Cerebellar nuclear complex (tissue), 1 donor: Measurements from ENCODE around the gene COBLL1.
"Not testable (repeated sequence)": the region's sequence is repeated elsewhere in the genome, so short reads cannot be mapped to it uniquely, and the experiment has no call there.

Experiments
- DNase-seq, 2 experiments: peaks; one replicate each; lab custom pipeline; 2025; lab: John Stamatoyannopoulos, UW

The COBLL1 gene

DNA sequence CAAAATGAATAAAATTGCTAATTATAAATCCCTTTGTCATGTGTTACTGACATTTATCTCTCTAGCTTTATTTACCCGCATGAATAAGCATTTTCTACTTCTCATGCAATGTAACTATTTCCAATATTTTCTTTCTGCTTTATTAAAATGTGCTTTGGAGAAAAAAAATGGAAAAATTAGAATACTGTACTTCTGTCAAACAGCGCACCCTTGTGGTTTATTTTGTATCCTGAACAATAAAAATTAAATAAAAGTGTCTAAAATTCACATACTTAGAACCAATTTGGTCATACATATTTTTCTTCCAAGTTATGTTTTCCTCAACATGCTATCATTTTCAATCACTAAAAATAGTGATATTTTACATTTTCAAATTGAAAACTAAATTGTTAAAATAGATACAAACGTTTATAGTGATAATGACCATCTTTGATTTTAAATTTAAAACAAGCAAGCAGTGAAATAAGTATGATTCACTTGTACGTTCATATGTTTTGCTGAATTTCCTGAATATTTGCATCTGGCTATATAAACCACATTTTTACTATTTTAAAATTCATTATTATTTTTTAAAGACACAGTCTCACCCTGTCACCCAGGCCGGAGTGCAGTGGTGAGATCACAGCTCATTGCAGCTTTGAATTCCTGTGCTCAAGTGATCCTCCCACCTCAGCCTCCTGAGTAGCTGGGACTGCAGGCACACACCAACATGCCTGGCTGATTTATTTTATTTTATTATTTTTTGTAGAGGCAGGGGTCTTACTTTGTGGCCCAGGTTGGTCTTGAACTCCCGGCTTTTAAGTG is 124.4 kb downstream of the COBLL1 start:
- no peak for DNase-seq

DNA sequence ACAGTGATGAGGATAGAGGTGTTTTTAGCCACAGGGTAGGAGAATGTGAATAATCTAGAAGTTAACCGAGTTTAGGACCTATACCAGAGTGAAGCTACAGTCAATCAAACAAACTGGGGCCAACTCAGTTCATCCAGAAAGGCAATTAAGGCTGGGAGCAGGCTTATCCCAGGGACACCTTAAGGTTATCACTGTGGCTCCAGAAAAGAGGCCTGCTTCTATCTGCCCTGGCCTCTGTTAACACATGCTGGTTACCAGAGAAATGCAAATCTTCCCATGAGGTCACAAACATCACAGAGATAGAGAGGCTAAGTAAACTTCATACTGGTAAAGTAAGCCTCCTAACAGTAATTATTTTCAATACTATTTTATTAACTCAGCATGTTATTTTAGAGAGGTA is 127.2 kb downstream of the COBLL1 start:
- no peak for DNase-seq

DNA sequence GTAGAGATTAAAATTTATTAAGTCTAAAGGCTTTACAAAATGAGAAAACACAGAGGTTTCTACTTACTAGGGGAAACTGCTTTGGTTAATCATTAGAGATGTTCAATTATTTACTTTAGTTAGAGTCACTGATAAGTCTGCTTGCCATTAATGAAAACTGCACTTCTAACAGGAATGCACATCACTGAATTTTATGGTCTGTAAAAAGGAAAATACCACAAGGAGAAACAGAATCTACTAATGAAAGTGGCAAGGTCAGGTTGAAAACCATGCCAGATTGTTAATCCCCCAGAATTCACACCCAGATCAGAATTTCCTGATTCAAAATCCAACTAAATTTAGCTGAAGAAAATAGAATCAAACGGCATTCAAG is 129.9 kb downstream of the COBLL1 start:
- no peak for DNase-seq

DNA sequence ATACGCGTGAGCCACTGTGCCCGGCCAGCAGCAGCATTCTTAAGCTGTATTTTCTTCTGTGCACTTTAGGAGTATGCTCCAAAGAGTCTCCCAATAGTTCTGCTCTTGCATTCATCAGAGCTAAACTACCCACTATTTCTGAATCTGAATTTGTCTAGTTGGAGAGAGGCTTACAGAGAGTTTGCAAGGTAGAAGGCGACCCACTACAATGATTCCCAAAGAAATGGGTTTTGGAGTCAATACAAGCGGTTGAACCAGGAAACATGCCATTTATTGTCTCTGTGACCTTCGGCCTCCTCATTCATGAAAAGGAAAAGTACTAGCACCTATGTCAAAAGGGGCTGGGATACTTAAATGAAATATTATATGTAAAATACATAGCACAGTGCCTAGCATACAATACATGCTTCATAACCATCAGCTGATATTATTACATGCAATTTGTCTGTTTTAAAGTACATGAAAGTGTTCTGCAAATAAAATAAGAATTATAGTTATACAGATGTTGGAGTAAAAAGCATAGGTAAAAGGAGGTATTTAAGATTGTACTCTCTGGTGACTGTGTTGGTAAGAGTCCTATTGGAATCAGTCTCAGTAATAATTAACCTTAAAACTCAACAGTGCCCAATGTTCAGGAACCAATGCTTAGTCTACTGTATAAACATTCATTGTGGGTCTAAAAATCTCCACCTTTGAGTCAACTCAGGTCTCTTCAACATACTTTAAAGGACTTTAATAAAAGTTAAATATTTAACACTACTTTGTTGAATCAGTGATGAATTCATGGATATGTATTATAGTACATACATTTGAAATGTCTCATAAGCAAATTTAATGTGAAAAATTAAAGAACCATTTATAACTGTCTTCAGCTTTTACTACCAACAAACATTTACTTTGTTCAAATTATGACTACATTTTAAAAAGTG is 130.5 kb downstream of the COBLL1 start:
- DNase-seq = no peak

DNA sequence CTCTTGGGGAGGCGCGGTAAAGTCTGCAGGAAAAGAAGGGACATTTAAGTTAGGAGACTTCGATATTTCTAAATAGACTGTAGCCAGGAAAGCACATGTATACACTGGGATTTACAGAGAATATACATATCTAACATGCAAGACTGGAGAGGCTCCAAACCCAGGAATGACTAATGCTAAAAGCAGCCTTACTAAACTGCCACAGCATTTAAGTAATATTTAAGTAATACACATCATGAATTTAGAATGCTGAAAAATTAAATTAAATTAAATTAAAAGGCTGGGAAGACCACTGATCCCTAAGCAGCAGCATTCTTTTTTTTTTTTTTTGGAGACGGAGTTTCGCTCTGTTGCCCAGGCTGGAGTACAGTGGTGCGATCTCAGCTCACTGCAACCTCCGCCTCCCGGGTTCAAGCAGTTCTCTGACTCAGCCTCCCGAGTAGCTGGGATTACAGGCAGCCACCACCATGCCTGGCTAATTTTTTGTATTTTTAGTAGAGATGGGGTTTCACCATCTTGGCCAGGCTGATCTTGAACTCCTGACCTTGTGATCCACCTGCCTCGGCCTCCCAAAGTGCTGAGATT is 131.3 kb downstream of the COBLL1 start:
- DNase-seq = not testable (repeated sequence)

DNA sequence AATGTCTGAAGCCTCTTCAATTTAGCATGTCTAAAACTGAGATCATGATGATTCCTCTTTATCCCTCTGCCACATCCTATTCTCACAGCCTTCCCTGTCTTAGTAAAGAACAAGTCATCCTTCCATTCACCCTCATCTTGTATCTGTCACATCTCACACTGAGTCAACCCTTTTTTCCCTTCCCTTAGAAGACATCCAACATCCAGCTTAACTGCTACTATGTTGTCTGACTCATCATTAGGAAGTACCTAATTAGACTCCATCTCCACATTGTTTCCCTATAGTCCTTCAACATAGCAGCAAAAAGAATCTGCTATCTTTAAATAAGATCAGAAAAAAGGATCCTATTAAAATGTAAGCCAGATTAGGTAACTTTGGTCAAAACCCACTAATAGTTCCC is 135.1 kb downstream of the COBLL1 start:
- no peak for DNase-seq

DNA sequence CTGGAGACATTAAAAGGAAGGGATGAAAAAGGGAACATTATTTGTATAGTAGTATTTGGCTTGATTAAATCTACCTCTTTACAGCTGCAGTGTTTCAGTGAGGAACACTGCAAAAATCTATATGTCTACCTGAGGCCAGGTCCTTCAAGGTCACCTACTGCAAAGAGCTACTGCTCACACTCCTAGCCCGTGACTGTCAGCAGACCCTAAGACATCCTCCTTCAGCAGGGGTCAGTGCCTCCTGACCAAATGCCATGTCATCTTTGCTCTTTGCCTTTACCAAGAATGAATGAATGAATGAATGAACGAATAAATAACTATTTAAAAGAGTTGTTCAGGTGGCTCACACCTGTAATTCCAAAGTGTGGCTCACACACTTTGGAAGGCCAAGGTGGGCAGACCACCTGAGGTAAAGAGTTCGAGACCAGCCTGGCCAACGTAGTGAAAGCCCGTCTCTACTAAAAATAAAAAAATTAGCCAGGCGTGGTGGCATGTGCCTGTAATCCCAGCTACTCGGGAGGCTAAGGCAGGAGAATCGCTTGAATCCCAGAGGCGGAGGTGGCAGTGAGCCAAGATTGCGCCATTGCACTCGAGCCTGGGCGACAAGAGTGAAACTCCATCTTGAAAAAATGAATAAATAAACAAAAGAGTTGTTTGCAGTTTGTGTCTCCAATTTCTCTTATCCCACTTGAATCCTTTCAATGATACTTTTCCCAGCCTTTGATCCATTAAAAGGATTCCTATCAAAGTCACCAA is 136.0 kb downstream of the COBLL1 start:
- no peak for DNase-seq

DNA sequence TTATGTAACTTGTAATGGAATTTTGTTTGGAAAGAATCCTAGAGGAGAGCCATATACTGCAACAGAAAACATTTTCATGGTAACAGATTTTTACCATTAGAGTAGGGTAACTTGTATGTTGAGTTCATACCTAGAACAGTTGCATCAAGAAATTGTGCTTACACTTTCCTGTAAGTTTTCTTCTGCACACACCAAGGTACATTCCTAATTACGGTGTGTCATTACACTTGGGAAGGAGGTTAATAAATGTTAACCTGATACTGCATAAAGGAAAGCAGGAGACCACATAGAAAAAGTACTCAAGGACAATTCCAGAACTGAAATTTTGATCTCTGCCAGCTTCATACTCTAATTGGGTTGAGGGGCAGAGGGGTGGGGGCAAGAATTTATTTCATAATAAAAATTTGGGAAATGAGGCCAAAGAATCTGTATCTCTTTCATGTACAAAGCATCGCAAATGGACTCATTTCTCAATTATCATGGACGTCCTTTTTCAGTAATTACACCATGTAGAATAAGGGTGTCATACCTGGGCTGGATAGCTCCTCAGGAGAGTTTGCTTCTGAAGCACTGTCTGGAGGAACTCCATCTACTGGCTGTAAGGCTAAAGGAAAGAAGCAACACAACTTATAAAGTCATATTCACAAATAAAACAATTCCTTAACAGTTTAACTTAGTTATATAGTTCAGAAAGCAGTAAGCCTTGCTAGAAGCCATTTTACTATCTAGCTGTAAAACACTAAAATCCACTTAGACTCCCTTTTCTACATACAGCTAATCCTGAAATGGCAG is 137.5 kb downstream of the COBLL1 start:
- DNase-seq = no peak

DNA sequence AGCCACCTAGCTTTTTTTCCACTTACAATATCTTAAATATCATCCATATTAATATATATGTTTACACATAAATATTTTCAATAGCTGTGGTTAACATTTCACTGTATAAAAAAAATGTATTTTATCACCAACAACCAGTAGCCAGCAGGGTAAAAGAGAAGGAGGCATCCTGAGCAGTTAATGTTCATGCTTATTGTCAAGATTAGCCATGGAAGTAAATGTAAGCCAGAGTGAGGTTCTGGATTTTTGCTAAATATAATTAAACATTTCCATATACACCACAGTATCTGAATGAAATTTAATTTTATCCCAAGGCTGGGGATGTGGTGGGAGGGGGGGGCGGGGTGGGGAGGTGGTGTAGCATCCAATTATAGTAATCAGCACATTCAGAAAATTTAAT is 140.1 kb downstream of the COBLL1 start:
- DNase-seq = no peak

DNA sequence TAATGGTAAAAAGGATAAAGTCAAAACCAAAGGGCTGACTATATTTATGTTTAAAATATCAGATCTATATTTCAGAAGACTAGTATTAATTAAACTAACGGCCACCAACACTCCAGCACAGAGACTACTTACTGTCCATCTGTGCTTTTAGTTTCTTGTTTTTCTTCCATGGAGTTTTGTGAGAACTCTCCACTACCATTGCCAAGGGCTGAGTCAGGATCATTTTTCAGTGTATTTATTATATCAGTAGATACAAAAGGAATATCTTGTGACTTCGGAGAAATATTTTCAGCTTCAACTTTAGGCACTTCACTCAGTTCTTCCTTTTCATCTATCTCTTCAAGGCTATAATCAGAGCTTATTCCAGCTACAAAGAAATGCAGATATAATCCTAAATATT is 141.2 kb downstream of the COBLL1 start:
- DNase-seq = no peak

DNA sequence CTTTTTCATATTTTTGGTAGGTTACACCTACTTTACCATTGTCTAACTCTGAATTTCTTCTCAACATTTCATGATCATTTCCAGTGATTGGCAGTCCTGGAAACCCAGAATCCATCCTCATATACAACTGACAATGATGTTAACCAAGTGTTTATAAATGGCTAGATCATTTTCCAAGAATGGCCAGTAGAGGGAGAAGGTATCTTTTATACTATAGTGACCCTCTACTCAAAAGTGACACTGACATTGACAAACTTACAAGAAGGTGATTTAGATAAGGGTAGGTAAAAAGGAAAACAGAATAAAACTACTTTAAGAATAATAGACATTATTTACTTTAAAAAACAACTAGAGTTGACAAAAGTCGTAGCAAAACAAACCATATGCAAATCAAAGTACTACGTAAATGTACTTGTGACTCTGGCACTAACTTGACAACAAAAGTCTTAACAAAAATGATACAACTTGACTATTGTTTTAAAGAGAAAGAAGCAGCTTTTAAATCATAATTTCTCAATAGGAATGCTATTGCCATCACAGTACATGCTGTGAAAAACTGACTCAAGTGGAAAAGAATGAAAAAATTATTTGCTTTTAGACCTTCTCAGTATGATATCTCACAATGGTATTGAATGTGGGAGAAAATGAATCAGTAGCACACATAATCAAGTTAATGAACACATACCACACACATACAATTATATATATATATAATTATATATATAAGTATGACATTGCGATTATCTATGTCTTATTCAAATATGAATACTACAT is 143.7 kb downstream of the COBLL1 start:
- no peak for DNase-seq

DNA sequence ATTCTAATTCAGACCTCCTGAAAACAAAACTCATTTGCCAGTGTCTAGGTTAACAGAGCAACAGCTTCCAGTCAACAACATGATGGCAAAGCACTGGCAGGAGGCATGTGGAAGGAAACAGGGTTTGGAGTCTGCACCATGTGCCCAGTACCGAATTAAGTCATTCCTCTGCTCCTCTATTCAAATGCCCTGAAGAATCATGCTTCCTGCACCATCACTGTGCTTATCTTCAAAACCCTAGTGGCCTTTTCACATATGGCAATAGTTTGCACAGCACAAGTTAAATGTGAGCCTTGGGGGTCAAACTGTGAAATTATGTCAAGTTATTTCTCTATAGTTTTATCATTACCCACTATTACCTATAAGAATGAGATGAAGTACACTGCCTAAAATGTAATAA is 145.0 kb downstream of the COBLL1 start:
- DNase-seq = no peak

DNA sequence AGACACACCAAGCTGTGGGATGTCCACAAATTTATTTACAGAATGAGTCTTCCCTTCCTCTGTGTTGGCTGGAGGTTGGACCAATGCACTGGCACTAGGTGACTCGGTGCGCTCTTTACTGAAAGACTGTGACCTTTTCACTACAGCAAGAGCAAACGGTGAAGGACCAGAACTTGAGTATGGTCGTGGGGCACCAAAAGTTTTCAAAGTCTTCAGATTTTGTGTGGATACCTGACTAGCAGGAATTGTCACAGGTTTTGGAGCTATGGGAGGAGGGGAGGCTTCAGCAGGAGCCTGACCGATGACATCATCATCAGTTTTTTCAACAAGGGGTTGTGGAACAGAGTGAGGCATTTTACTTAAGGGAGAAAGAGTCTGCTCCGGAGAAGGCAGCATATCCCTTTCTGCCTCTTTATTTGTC is 147.3 kb downstream of the COBLL1 start:
- no peak for DNase-seq

DNA sequence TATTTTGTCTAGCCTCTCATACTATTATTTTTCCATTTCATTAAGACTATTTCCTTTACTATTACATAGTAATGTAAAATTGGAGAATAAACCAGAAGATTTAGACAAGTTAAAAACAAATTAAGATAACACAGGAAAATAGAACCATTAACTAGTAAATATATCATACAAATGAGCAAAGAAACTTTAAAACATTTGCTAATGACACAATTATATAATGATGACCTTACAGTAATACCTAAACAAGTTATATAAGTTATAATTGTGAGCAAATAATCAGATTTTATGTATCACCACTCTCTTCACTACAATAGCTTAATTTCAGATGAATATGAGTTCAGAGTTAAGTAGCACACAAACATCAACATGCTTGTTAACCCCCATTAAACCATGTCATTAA is 147.8 kb downstream of the COBLL1 start:
- no peak for DNase-seq

DNA sequence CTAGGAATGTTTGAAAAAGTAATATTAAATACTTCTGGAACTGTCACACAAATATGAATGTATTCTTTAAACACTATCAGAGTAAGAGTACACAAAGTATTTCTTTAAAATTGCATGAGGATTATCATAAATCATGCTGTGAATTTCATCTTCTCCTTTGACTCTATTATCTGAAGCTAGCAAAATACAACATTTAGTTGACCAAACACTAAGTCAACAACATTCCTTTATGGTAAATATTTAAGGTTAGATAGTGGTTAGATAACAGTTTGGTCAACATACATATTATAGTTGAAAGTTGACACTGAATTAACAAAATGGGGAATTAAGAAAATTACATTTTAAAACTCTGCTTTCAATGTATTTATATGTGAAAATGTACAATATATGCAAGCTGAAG is 148.2 kb downstream of the COBLL1 start:
- no peak for DNase-seq

DNA sequence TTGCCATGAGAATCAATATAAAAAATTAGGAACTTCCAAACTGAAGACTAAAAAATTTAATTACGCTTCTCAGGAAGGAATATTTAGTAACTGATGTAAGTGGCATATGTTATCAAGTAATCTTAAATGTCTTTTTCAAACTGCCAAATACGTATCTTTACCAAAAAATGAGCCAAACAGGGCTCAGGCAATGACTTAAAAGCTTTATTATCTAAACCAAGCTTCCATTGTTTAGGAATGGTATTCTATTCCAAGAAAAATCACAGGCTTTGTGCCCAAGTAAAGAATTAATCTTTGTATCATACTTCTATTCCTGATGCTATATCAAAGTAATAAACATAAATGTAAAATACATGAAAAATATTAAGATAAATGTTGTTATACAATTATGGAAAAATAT is 148.7 kb downstream of the COBLL1 start:
- DNase-seq = no peak

DNA sequence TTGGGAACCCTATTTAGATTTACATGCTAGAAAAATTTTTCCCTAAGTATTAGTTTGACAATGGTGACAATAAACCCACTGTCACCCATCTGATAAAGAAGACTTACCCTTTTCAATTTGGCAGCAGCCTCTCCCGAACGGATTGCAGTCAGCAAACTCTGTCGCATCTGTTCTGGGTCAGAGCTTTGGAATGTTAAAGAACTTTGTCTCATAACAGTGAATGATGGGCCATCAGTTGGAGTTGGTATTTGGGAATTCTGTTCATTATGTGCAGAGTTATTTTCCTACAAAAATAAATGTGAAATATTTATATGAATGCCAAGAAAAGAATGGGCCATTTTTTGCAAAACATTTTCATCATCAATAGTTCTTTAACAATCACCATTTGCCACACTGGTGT is 149.5 kb downstream of the COBLL1 start:
- DNase-seq = no peak

DNA sequence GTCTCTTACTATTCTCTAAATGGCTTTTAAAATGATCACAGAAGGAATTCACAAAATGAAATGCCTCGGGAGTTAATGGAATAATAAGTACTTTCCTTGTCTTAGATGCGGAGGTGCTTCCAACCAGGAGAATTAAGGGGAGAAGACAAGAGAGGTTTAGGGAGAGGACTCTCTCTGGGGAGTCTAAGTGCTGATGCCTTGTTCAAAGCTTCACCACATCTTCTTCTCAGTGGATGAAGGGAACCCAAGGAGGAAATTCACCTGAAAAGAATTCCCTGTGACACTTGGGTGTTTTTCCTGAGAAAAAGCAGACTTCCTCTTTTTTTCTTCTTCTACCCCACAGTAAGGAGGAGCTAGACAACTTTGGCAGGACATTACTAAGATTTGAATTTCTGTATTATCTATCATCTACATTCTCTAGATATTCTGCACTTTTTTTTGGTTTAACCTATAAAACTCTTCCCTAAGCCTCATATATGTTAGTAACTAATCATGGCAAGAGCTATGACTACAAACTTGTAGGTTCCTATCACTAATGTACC is 150.2 kb downstream of the COBLL1 start:
- DNase-seq = no peak

DNA sequence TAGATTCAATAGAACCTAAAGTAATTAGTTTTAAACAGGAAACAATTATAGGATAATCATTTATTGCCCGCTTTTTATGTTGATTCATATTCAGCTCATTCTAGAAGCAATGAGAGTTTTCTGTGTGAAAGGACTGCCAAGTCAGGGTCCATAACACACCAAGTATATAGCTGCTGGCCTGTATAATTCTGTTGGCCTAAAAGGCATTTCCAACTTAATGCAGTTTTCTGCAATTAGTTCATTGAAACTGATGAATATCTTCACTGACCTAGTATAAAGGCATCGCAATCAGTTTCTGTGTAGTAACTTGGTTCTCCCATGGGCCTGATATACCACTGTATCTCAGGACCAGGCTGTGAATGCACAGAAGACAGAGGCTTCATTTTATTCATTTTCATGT is 151.3 kb downstream of the COBLL1 start:
- no peak for DNase-seq

DNA sequence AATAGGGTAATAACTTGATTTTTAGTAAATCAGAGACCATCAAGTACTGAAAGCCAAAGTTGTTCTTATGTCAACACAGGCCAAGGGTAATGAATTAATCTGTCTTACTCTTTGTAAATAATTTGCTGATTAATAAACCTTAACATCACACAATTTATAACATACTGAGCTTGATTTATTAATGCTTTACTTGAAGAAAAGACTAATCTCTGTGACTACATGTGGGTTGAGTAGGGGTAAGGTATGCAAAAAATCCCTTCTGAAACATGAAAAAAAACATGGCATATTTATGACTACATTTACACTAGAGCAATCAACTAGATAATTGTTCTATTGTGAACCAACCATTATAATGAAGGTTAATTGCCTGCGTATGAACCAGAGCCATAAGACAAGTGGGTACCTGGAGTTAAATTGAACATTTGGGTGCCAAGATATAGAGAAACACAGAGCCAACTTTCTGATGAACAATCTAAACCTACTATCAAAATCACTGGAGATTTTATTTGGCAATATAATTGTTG is 152.7 kb downstream of the COBLL1 start:
- no peak for DNase-seq
